ENCODE data around the gene VAX1.

VAX1 gene

DNA sequence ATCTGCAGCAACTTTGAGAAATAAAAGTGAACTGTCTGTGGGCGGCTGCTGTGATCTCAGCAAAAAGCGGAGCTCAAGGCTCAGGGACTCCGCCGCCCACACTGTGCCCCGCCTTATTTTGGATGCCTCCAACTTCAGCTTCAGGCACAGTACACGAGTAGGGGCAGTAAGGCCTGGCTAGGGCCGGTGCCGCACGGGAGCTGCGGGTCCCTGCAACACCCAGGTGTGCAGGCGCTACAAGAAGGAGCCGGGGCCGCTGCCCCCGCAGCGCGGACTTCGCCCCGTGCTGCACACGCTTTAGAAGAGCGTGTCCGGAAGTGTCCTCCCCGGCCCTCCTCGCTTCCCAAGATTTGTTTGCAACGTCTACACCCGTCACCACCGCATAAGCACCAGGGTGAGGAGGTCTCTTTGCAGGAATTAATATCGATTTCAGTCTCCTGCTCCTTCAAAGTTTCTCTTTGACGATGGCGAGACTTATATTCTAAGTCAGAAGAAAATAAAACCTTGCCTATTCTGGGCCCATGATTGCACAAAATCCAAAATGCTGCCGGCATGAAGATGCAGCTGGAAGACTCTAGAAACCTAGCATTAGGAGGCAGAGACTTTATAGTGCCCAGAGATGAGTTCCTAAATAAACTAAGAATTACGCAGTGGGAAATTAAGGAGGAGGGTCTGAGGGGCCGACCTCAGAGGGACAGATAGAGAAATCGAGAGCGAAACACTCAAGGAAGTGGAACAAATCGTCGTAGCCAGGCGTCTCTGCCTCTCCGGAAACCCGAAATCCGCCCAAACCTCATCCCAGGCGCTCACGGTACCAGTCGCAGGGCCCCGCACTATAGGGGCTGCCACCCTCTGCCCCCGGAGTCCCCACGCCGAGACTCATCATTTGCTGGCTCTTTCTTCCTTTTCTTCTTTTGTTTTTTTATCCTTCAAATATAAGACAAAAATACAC lies 6.4 kb downstream of the VAX1 start:
- TF ChIP-seq, protein P1, sequence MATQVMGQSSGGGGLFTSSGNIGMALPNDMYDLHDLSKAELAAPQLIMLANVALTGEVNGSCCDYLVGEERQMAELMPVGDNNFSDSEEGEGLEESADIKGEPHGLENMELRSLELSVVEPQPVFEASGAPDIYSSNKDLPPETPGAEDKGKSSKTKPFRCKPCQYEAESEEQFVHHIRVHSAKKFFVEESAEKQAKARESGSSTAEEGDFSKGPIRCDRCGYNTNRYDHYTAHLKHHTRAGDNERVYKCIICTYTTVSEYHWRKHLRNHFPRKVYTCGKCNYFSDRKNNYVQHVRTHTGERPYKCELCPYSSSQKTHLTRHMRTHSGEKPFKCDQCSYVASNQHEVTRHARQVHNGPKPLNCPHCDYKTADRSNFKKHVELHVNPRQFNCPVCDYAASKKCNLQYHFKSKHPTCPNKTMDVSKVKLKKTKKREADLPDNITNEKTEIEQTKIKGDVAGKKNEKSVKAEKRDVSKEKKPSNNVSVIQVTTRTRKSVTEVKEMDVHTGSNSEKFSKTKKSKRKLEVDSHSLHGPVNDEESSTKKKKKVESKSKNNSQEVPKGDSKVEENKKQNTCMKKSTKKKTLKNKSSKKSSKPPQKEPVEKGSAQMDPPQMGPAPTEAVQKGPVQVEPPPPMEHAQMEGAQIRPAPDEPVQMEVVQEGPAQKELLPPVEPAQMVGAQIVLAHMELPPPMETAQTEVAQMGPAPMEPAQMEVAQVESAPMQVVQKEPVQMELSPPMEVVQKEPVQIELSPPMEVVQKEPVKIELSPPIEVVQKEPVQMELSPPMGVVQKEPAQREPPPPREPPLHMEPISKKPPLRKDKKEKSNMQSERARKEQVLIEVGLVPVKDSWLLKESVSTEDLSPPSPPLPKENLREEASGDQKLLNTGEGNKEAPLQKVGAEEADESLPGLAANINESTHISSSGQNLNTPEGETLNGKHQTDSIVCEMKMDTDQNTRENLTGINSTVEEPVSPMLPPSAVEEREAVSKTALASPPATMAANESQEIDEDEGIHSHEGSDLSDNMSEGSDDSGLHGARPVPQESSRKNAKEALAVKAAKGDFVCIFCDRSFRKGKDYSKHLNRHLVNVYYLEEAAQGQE (IDR thresholded peaks at IDR 0.05; ENCODE audit: insufficient read depth in 1 of 2, low read depth in 2 of 2, low read length in 2 of 2), result no peak
- TF ChIP-seq TAF1 (IDR thresholded peaks at IDR 0.05; ENCODE audit: borderline replicate concordance, insufficient read depth, low read length) (no peak), SIN3A (IDR thresholded peaks at IDR 0.05; ENCODE audit: borderline replicate concordance, insufficient read depth, low read length) (no peak), FOXP2 (optimal IDR thresholded peaks at IDR 0.05; ENCODE audit: borderline replicate concordance, extremely low read depth, extremely low read length, insufficient read depth) (no peak), POLR2AphosphoS5 (IDR thresholded peaks at IDR 0.05; ENCODE audit: low read depth, low read length) (no peak)

GRCh38 chr10:117130862-117131375 lies 7.2 kb downstream of the VAX1 start:
- TF ChIP-seq, protein P1 (IDR thresholded peaks at IDR 0.05; ENCODE audit: insufficient read depth in 1 of 2, low read depth in 2 of 2, low read length in 2 of 2), result no peak
- TF ChIP-seq TAF1 (IDR thresholded peaks at IDR 0.05; ENCODE audit: borderline replicate concordance, insufficient read depth, low read length) (no peak), FOXP2 (optimal IDR thresholded peaks at IDR 0.05; ENCODE audit: borderline replicate concordance, extremely low read depth, extremely low read length, insufficient read depth) (no peak), POLR2AphosphoS5 (IDR thresholded peaks at IDR 0.05; ENCODE audit: low read depth, low read length) (no peak), SIN3A (IDR thresholded peaks at IDR 0.05; ENCODE audit: borderline replicate concordance, insufficient read depth, low read length) (no peak)

- TF ChIP-seq TAF1 (IDR thresholded peaks at IDR 0.05; ENCODE audit: borderline replicate concordance, insufficient read depth, low read length) (no peak), SIN3A (IDR thresholded peaks at IDR 0.05; ENCODE audit: borderline replicate concordance, insufficient read depth, low read length) (no peak)
- TF ChIP-seq, protein P1 (IDR thresholded peaks at IDR 0.05; ENCODE audit: insufficient read depth in 1 of 2, low read depth in 2 of 2, low read length in 2 of 2), result no peak
Measured at GRCh38 chr10:117130346-117130745, 7.7 kb downstream of the VAX1 start.

DNA sequence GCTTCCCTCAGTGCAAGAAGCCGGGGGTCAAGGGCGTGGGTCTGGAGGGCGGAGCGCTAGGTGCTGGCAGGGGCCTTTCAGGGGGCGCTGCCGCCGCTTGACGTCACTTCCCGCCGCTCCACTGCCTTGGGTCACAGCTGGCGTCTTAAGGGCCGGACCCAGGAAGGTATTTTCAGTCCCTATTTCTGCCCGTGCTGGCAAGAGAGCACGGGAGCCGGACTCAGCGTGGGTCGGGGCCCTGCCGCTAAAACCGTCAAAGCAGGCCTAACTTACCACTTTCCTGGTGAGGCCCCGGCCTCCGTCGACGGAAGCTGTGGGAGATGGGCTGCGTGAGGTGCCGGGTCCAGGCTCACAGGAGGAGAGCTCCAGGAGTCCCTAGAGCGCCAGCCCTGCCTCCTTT lies 12.0 kb downstream of the VAX1 start:
- TF ChIP-seq TAF1 (IDR thresholded peaks at IDR 0.05; ENCODE audit: borderline replicate concordance, insufficient read depth, low read length) (no peak), FOXP2 (optimal IDR thresholded peaks at IDR 0.05; ENCODE audit: borderline replicate concordance, extremely low read depth, extremely low read length, insufficient read depth) (no peak), SIN3A (IDR thresholded peaks at IDR 0.05; ENCODE audit: borderline replicate concordance, insufficient read depth, low read length) (no peak), POLR2AphosphoS5 (IDR thresholded peaks at IDR 0.05; ENCODE audit: low read depth, low read length) (no peak)
- TF ChIP-seq, protein P1 (IDR thresholded peaks at IDR 0.05; ENCODE audit: insufficient read depth in 1 of 2, low read depth in 2 of 2, low read length in 2 of 2), result no peak
